Liver (tissue), 9 donors: ENCODE results near the gene DIPK1C. TPM values are rescaled to one million over a fixed set of nuclear protein-coding genes. Genes with fewer than 3 reads are reported as not detected.

ENCODE experiments used
- DNase-seq: peaks from one replicate; pipeline ENCODE4 v3.0.0-alpha.2; 2017; ENCODE audit warnings: low spot score
- H3K27ac ChIP-seq, 2 donors: one replicate each; pipeline ENCODE4 v1.7.0; 2013; ENCODE audit warnings: inconsistent platforms in 2 of 2, low read length in 2 of 2, control low read depth in 1 of 2, low read depth in 1 of 2, mild to moderate bottlenecking in 1 of 2
- H3K27me3 ChIP-seq, 4 donors: one replicate each; pipeline versions ENCODE4 v1.6.1 to v1.7.0; 2013; ENCODE audit warnings: low read length in 3 of 4, inconsistent platforms in 1 of 4, mild to moderate bottlenecking in 1 of 4, moderate library complexity in 1 of 4; ENCODE audit not compliant: control insufficient read depth in 4 of 4, insufficient read depth in 4 of 4
- H3K36me3 ChIP-seq, 4 donors: one replicate each; pipeline versions ENCODE4 v1.6.1 to v1.7.0; 2013; ENCODE audit warnings: low read length in 3 of 4, mild to moderate bottlenecking in 3 of 4, low read depth in 1 of 4, moderate library complexity in 1 of 4; ENCODE audit not compliant: control insufficient read depth in 4 of 4, insufficient read depth in 3 of 4
- H3K4me1 ChIP-seq, 4 donors: one replicate each; pipeline versions ENCODE4 v1.6.1 to v1.7.0; 2013; ENCODE audit warnings: low read length in 3 of 4, mild to moderate bottlenecking in 3 of 4, moderate library complexity in 1 of 4; ENCODE audit not compliant: control insufficient read depth in 4 of 4, insufficient read depth in 4 of 4
- H3K4me3 ChIP-seq, 3 donors: one replicate each; pipeline versions ENCODE4 v1.6.1 to v1.7.0; 2013; ENCODE audit warnings: low read length in 3 of 3, control low read depth in 1 of 3, low read depth in 1 of 3, mild to moderate bottlenecking in 1 of 3
- H3K9ac ChIP-seq, 2 donors: one replicate each; pipeline ENCODE4 v1.7.0; 2013; ENCODE audit warnings: low read length in 2 of 2, mild to moderate bottlenecking in 2 of 2, moderate library complexity in 2 of 2, control low read depth in 1 of 2, low read depth in 1 of 2
- H3K9me3 ChIP-seq, 4 donors: one replicate each; pipeline versions ENCODE4 v1.6.1 to v1.7.0; 2013; ENCODE audit warnings: low read length in 3 of 4; ENCODE audit not compliant: control insufficient read depth in 4 of 4
- FOXA1 ChIP-seq: IDR thresholded peaks from 2 replicates; pipeline ENCODE4 v1.6.1; 2016; ENCODE audit warnings: antibody characterized with exemption
- FOXA2 ChIP-seq: IDR thresholded peaks from 2 replicates; pipeline ENCODE4 v1.6.1; 2016; ENCODE audit warnings: antibody characterized with exemption
- GABPA ChIP-seq, 2 donors: IDR thresholded peaks in 1 of 2; conservative IDR thresholded peaks in 1 of 2; 2 replicates each; pipeline ENCODE4 v1.6.1; 2016; ENCODE audit warnings: antibody characterized with exemption in 2 of 2, mild to moderate bottlenecking in 1 of 2, moderate library complexity in 1 of 2
- HNF4G ChIP-seq: IDR thresholded peaks from 2 replicates; pipeline ENCODE4 v1.6.1; 2016; ENCODE audit warnings: antibody characterized with exemption
- JUND ChIP-seq, 2 donors: IDR thresholded peaks; 2 replicates each; pipeline ENCODE4 v1.6.1; 2016; ENCODE audit warnings: antibody characterized with exemption in 2 of 2
- NR2F2 ChIP-seq: IDR thresholded peaks from 2 replicates; pipeline ENCODE4 v1.6.1; 2016; ENCODE audit warnings: antibody characterized with exemption
- RAD21 ChIP-seq, 2 donors: IDR thresholded peaks; 2 replicates each; pipeline ENCODE4 v1.6.1; 2016; ENCODE audit warnings: antibody characterized with exemption in 2 of 2, mild to moderate bottlenecking in 2 of 2
- RXRA ChIP-seq, 2 donors: IDR thresholded peaks; 2 replicates each; pipeline ENCODE4 v1.6.1; 2017 to 2018; ENCODE audit warnings: antibody characterized with exemption in 2 of 2, mild to moderate bottlenecking in 1 of 2
- TAF1 ChIP-seq: conservative IDR thresholded peaks from 2 replicates; pipeline ENCODE4 v1.6.1; 2016; ENCODE audit warnings: antibody characterized with exemption, mild to moderate bottlenecking
- YY1 ChIP-seq: IDR thresholded peaks from 2 replicates; pipeline ENCODE4 v1.6.1; 2016; ENCODE audit warnings: antibody characterized with exemption, mild to moderate bottlenecking
- WGBS: extraction: QIAGEN DNeasy Blood & Tissue Kit; methylation state at CpG from one replicate; pipeline ENCODE4 v1.1.7; 2013; 5-methylcytosine and 5-hydroxymethylcytosine counted together
- polyA plus RNA-seq, 2 donors: library from polyadenylated mRNA; stranded (reverse) in 1 of 2; unstranded in 1 of 2; fragments of 200-250 nt in 1 of 2; fragments of >200 nt in 1 of 2; fragmentation: Nextera tagmentation in 1 of 2; extraction: Ambion mirVana in 1 of 2; gene quantifications; one replicate each; pipeline versions ENCODE4 v1.2.1 to v1.2.3, GENCODE V29; 2013 to 2015
- total RNA-seq, 2 donors: library from RNA; depleted of rRNA; stranded (reverse); fragments of >200 nt; gene quantifications; one replicate each; pipeline ENCODE4 v1.2.3, GENCODE V29; 2014
- TF ChIP-seq, protein P1 (sequence below): IDR thresholded peaks from 2 replicates; pipeline ENCODE4 v1.6.1; 2016; ENCODE audit warnings: antibody characterized with exemption
- TF ChIP-seq, protein P2 (sequence below): IDR thresholded peaks from 2 replicates; pipeline ENCODE4 v1.6.1; 2016; ENCODE audit warnings: antibody characterized with exemption
- TF ChIP-seq, protein P3 (sequence below): IDR thresholded peaks from 2 replicates; pipeline ENCODE4 v1.6.1; 2016; ENCODE audit warnings: antibody characterized with exemption, mild to moderate bottlenecking
- TF ChIP-seq, protein P4 (sequence below): fragments of 150-350 bp; IDR thresholded peaks from 2 replicates; pipeline ENCODE4 v1.5.1; 2017; ENCODE audit warnings: improper control_type of control experiment, low read depth, low read length; ENCODE audit not compliant: missing input control
- TF ChIP-seq, protein P5 (sequence below): IDR thresholded peaks from 2 replicates; pipeline ENCODE4 v1.6.1; 2016; ENCODE audit warnings: antibody characterized with exemption
- donor health status: healthy.
- donor health status: healthy.
- donor health status: healthy.
- donor health status: healthy.
- donor health status: healthy.

The DIPK1C gene
- total and polyA plus RNA-seq, 4 donors: 0.06 to 0.19 (median 0.08) TPM; not detected in 1

DNA sequence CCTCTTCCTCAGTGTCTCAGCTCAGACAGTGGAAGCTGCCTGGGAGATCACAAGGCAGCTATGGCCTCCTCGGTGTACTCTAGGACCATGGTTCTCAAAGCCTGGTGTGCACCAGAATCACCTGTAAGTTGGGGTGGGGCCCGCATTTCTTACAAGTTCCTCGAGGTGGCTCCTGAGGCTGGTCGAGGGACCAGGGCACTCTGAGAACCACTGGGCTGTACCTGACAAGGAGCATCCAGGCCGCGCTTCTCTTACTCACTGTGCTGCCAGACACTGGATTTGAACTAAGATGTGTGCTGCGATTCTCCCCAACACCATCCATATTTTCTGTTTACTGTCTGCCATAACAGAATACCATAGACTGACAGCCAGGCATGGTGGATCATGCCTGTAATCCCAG, 59.5 kb downstream of the DIPK1C start:
- no peak for DNase-seq
- Histone ChIP-seq H3K4me3 (no peak overlapping the region), H3K27ac (no peak overlapping the region), H3K27me3 (no peaks in the 10 kb centered on the region), H3K4me1 (peaks cover 0 to 9% (median 5%) of the 10 kb centered on the region in 4 donors), H3K36me3 (no peaks in the 10 kb centered on the region), H3K9me3 (no peaks in the 10 kb centered on the region), H3K9ac (no peak overlapping the region)
- 90% methylated on average over 7 of the region's 7 CpGs for WGBS
- TF ChIP-seq, protein P1, sequence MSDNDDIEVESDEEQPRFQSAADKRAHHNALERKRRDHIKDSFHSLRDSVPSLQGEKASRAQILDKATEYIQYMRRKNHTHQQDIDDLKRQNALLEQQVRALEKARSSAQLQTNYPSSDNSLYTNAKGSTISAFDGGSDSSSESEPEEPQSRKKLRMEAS: no peak
- TF ChIP-seq YY1: no peak
- no peak for TF ChIP-seq RAD21 (IDR thresholded peaks at IDR 0.05)
- TF ChIP-seq TAF1: no peak
- TF ChIP-seq HNF4G: no peak
- no peak for TF ChIP-seq JUND (IDR thresholded peaks at IDR 0.05)
- TF ChIP-seq RXRA (IDR thresholded peaks at IDR 0.05): no peak
- TF ChIP-seq, protein P2, sequence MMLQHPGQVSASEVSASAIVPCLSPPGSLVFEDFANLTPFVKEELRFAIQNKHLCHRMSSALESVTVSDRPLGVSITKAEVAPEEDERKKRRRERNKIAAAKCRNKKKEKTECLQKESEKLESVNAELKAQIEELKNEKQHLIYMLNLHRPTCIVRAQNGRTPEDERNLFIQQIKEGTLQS: no peak
- TF ChIP-seq FOXA1: no peak

DNA sequence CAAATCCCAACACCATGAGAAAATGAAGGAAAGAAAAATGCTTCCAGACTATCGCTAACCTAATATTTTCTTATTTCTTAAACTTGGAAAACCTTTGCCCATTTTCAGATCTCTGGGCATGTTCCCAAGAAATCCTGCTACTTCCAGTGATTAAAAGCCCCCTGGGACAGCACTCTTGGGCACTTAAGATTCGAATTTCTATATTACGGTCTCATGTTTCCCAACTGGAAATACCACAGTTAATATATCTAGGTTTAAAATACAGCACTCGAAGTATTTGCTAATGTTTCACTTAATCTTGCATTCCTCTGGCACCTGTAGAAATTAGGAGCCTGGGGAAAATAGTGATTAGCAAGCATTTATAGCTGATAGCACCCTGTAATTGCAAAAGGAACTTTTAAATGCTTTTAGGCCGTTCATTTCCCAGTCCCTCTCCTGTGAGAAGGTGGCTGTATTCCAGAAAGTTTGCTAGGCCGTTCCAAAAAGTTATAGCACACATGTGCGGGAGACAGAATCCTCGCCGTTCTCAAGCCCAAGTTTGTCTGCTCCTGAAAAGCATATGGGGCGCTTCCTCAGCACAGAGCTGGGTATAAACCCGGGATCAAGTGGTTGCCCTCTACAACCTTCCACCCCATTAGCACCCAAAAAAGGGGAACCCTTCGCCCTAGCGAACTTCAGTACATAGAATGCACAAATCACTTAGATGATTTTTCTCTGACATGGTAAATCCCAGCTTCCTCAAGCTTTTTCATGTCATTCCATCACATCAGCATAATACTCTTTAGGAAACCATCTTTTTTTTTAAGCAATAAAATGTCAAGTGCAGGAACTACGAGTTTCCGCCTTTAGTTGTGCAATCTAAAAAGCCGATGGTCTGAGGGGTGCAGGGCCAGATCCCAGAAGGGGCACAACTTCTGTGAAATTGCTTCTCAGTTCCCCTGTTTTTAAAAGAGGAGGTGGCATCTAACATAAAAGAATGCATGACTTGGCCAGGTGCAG, 60.6 kb downstream of the DIPK1C start:
- Histone ChIP-seq H3K36me3 (no peaks in the 10 kb centered on the region), H3K4me3 (no peak overlapping the region), H3K9me3 (no peaks in the 10 kb centered on the region), H3K9ac (no peak overlapping the region), H3K27ac (peak overlapping the region in 1 of 2 donors; percentile 14), H3K27me3 (no peaks in the 10 kb centered on the region), H3K4me1 (peaks cover 0 to 9% (median 5%) of the 10 kb centered on the region in 4 donors)
- DNase-seq: no peak
- no peak for TF ChIP-seq NR2F2
- no peak for TF ChIP-seq TAF1
- TF ChIP-seq, protein P3, sequence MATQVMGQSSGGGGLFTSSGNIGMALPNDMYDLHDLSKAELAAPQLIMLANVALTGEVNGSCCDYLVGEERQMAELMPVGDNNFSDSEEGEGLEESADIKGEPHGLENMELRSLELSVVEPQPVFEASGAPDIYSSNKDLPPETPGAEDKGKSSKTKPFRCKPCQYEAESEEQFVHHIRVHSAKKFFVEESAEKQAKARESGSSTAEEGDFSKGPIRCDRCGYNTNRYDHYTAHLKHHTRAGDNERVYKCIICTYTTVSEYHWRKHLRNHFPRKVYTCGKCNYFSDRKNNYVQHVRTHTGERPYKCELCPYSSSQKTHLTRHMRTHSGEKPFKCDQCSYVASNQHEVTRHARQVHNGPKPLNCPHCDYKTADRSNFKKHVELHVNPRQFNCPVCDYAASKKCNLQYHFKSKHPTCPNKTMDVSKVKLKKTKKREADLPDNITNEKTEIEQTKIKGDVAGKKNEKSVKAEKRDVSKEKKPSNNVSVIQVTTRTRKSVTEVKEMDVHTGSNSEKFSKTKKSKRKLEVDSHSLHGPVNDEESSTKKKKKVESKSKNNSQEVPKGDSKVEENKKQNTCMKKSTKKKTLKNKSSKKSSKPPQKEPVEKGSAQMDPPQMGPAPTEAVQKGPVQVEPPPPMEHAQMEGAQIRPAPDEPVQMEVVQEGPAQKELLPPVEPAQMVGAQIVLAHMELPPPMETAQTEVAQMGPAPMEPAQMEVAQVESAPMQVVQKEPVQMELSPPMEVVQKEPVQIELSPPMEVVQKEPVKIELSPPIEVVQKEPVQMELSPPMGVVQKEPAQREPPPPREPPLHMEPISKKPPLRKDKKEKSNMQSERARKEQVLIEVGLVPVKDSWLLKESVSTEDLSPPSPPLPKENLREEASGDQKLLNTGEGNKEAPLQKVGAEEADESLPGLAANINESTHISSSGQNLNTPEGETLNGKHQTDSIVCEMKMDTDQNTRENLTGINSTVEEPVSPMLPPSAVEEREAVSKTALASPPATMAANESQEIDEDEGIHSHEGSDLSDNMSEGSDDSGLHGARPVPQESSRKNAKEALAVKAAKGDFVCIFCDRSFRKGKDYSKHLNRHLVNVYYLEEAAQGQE: no peak
- TF ChIP-seq, protein P1: no peak
- no peak for TF ChIP-seq RAD21 (IDR thresholded peaks at IDR 0.05)
- TF ChIP-seq, protein P4, sequence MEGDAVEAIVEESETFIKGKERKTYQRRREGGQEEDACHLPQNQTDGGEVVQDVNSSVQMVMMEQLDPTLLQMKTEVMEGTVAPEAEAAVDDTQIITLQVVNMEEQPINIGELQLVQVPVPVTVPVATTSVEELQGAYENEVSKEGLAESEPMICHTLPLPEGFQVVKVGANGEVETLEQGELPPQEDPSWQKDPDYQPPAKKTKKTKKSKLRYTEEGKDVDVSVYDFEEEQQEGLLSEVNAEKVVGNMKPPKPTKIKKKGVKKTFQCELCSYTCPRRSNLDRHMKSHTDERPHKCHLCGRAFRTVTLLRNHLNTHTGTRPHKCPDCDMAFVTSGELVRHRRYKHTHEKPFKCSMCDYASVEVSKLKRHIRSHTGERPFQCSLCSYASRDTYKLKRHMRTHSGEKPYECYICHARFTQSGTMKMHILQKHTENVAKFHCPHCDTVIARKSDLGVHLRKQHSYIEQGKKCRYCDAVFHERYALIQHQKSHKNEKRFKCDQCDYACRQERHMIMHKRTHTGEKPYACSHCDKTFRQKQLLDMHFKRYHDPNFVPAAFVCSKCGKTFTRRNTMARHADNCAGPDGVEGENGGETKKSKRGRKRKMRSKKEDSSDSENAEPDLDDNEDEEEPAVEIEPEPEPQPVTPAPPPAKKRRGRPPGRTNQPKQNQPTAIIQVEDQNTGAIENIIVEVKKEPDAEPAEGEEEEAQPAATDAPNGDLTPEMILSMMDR: no peak
- no peak for TF ChIP-seq FOXA1
- TF ChIP-seq FOXA2: no peak
- no peak for TF ChIP-seq GABPA (IDR thresholded peaks at IDR 0.05 in 1 of 2, conservative IDR thresholded peaks at IDR 0.05 in 1 of 2)
- TF ChIP-seq, protein P5, sequence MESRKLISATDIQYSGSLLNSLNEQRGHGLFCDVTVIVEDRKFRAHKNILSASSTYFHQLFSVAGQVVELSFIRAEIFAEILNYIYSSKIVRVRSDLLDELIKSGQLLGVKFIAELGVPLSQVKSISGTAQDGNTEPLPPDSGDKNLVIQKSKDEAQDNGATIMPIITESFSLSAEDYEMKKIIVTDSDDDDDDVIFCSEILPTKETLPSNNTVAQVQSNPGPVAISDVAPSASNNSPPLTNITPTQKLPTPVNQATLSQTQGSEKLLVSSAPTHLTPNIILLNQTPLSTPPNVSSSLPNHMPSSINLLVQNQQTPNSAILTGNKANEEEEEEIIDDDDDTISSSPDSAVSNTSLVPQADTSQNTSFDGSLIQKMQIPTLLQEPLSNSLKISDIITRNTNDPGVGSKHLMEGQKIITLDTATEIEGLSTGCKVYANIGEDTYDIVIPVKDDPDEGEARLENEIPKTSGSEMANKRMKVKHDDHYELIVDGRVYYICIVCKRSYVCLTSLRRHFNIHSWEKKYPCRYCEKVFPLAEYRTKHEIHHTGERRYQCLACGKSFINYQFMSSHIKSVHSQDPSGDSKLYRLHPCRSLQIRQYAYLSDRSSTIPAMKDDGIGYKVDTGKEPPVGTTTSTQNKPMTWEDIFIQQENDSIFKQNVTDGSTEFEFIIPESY: no peak
- WGBS: 63% methylated on average over 16 of the region's 16 CpGs
